NOMO-1 treated with dmso at 0.1 percent for 144 hours (cell line): ENCODE measurements around the gene ATXN7L2.
A peak's percentile ranks its signal among the peaks of the same experiment; 100 is the strongest.

ENCODE experiments used
- DNase-seq: peaks from one replicate; lab custom pipeline; 2025; ENCODE audit not compliant: unreplicated experiment; lab: John Stamatoyannopoulos, UW

The ATXN7L2 gene

DNA sequence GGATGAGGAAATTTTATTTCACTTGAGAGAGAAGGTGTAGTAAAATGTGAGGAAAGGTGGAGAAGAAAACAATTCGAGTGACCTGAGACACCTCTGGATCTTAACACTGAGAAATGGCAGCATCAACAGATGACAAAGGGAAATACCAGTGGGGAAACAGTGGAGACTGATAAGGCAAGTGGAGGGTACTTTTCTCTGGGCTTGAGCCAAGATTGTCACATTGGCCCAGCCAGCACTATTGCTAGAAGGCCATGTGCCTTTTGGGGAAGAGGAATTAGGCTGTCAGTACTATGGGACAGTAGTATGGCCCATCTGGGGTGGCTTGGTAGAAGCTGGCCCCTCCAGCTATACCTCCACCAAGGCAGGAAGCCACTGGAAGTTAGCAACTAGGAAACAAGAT, 9.0 kb upstream of the ATXN7L2 start:
- no peak for DNase-seq

DNA sequence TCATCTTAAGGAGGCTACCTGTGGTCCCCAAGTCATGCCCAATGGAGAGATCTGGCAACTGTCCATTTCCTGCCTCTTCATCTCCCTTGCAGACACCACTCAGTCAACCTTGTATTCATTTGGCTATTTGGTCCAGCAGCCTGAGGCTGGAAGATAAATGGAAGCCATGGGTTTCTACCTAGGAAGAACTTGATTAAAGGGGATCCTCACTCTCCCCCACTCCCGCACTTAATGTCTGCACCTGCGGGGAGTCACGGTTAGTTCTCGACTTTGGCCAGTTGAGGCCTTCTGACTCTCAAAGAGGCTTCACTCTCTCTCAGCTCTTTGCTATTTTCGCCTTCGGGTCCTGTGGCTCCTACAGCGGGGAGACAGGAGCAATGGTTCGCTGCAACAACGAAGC, 8.4 kb upstream of the ATXN7L2 start:
- DNase-seq: no peak

DNA sequence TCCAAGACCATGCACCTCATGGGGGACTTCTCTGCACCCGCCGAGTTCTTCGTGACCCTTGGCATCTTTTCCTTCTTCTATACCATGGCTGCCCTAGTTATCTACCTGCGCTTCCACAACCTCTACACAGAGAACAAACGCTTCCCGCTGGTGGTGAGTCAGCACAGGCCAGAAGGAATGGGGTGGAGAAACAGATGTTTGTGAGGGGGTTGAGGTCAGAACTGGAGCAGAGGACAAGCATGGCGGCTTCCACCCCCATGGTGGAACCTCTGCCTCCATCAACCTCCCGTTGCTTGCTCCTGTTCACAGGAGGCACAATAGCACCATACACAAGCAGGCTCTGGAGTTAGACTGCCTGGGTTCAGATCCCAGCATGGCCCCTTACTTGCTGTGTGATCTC, 6.9 kb upstream of the ATXN7L2 start:
- no peak for DNase-seq

DNA sequence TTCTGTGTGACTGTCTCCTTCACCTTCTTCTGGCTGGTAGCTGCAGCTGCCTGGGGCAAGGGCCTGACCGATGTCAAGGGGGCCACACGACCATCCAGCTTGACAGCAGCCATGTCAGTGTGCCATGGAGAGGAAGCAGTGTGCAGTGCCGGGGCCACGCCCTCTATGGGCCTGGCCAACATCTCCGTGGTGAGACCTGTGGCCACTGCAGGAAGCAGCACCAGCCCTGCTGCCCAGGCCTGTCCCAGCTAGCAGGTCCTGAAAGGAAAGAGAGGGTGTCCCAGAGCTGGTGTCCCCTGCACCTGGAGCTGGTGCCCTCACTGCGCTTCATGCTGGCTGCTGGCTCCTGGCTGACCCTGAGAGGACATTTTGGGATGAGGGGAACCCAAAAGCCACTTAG, 5.9 kb upstream of the ATXN7L2 start:
- DNase-seq: no peak

DNA sequence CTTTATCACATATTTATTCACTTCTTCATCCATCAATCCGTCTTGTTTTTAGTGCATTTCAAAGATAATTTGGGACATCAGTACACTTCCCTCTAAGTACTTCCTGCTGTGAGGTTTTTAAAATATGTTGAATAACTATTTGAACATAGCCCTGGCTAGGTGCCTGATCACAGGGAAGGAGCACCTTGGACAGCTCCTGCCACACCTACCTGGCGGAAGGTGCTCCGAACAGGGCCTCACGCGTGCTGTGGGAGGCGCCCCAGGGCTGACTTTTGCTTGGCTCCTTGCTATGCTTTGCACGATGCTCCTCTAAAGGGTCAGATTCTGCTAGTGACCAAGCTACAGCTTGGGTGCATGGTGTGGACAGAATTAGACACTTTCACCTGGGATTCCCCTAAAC, 4.9 kb upstream of the ATXN7L2 start:
- no peak for DNase-seq

DNA sequence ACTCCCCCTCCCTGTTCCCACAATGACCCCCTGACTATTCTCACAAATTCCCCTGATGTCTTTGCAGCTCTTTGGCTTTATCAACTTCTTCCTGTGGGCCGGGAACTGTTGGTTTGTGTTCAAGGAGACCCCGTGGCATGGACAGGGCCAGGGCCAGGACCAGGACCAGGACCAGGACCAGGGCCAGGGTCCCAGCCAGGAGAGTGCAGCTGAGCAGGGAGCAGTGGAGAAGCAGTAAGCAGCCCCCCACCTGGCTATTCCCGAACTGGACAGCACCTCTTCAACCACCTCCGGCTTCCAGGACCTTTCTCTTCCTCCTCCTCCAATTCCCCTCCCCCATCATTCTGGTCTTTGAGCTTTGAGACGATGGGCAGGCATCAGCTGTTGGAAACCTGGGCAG, 4.4 kb upstream of the ATXN7L2 start:
- no peak for DNase-seq

DNA sequence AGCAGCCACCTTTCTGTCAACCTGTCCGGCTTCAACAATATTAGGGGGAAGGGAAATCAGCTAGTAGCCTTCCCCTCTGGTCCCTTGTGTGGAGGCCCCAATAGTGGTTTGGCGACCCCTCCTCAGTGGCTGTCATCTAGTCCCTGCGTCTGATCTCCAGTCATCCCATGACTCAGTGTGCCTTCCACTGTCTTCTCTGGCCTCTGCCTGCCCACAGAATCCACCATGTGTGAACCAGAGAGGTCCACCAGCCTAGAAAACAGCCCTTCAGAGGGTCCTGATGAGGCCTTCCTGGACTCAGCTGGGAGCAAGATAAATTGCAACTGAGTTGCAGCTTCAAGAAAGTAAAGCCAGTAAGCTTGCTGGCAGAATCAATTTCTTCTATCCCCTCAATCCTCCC, 3.8 kb upstream of the ATXN7L2 start:
- DNase-seq: no peak

DNA sequence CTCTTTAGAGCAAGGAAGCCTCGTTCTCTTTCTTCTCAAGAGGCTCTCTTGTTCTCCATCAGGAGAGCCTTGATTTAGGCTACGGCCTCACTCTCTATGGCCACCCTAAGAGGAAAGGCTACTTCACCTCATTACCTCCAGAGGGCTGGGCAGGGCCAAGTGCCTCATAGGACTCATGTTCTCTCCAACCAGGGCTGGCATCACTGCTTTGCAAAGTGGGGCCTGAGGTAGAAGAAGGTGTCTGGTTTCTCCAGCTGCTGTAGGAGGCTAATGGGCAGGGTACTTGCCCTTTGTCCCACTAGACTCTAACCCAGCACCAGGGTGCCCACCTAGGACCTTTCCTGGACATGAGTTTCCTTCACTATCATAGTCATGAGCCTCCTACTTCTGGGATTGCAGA, 2.1 kb upstream of the ATXN7L2 start:
- no peak for DNase-seq

DNA sequence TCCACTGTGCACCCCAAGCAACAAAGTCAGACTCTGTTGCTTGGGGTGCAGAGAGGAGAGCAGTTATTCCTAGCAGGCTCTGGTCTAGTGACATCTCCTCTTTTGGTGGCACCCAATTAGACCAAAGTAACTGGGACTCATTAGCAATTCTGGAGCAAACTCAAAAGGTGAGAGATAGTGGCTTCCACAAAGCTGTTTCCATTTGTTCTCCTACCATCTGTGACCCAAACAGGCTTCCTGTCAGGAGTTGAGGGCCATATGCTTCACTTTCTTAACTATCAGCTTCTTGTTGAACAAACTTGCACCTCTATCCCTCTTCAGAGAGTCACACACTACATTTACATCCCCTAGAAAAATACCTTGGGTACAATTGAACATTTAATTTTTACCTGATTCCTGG, 1.5 kb upstream of the ATXN7L2 start:
- DNase-seq: no peak

DNA sequence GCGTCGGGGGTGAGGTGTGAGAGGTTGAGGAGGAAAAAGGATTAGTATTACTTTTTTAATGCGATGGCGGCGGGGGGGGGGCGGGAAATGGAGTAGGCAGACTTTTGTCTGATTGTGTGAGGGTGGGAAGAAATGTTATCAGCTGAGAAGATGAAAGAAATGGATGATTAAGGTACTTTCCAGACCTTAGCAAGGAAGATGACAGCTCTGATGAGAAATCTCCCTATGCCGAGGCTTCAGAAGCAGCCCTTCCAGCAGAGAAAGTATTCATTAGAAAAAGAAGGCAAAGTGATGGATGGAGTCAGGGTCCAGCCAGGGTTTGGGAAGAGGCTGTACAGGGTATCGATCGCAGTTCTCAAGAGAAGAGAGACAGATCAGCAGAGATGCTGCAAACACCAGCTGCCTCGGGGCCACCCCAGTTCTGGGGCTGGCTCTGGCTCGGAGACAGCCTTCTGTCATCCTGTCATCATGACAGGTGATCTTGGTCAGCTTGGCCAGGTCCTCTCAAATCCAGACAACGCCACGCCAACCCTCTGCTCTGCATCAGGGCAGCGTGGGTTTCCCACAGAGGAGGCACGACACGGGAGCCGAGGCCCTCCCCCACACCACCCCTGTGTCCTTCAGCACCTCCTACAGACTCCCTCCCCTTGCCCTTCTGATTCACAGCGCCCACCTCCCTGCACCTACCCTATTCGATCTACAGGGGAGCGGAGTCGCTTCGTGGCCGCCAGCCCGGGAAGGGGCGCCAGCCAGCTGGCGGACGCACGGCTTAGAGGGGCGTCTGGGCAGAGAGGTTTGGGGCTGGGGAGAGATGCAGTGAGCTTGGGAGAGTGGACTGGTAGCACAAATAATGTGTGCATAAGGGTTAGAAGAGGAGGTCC, 674 bp upstream of the ATXN7L2 start:
- DNase-seq: no peak

DNA sequence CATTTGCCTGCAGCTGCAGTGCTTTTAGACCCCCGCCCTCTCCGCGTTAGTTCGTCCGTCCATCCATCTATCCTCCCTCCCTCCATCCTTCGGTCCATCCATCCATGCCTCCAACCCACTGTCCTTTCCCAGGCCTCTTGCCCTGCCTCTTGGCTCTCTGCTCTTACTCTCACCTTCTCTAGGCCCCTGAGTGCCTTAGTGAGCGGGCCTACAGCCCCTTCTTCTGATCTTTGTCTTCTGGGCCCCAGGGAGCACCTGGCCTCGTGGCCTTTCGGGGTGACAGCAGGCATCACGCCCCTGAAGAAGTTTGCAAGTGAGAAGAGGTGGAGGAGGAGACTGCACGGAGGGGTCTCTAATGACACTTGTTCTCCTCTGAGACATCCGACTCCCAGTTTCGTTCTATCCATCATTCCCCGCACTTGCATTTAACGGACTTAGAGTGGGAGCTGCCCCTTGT, 842 bp downstream of the ATXN7L2 start:
- DNase-seq: no peak

DNA sequence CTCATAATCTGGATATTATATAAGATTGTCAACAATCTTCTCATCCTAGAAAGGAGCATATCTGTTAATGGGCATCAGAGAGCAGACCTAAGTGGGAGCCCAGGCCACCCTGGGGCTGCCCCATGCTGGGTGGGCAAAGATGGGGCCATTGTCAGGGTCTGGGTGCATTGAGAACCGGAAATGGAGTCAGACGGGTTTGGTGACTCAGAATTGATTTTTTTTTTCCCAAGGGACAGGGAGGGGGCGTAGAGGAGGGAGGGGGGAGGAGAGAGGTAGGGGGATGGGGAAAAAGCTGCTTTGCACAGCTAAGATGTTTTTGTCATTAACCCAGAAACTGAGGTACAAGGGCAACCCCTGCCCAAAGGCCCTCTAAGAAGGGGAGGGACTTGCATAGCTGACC, 1.3 kb downstream of the ATXN7L2 start:
- DNase-seq: no peak

DNA sequence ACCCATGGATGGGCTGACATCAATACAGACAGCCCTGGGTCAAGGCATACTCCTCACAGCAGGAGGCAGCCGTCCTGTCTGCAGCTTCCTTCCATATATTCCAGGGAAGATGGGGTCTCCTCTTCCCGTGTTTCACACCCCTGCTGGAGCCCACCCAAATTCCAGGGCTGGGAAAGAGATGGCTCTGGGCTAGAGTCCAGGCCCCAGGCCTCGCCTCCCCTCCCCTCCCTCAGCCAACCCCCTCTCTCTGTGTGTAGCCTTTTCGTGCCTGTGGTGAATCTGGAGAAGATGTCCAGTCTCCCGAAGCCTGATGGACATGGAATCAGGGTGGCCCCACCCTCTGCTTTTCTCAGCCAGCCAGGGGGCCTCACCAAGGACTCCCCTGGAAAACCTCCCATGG, 3.6 kb downstream of the ATXN7L2 start:
- no peak for DNase-seq

DNA sequence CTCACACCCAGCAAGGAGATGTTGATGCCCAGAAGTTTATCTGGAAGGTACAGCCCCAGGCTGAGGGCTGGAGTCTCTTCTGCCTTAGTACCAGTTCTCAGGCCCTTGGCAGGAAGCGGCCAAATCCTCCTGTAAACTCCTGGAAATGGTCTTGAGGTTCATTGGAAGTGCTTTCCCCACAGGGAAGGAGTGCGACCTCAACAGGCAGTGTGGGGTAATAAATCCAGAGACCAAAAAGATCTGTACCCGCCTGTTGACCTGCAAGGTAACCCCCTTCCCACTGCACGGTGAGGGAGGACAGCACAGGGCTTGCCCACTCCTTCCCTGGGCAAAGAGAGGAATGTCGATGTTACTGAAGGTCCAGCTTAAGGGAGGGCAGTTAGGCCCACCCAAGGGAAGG, 4.5 kb downstream of the ATXN7L2 start:
- DNase-seq: no peak

DNA sequence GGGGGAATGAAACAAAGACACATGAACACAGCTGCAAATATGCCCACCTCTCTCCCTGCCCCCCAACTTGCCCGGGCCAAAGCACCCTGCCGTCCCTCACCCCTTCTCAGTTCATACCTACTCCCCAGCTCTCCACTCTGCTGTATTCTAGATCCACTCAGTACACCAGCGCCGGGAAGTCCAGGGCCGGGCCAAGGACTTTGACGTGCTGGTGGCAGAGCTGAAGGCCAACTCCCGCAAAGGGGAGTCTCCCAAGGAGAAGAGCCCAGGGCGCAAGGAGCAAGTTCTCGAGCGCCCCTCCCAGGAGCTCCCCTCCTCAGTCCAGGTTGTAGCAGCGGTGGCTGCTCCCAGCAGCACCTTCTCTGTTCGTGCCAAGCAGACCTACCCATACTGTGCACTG, 5.0 kb downstream of the ATXN7L2 start:
- no peak for DNase-seq

DNA sequence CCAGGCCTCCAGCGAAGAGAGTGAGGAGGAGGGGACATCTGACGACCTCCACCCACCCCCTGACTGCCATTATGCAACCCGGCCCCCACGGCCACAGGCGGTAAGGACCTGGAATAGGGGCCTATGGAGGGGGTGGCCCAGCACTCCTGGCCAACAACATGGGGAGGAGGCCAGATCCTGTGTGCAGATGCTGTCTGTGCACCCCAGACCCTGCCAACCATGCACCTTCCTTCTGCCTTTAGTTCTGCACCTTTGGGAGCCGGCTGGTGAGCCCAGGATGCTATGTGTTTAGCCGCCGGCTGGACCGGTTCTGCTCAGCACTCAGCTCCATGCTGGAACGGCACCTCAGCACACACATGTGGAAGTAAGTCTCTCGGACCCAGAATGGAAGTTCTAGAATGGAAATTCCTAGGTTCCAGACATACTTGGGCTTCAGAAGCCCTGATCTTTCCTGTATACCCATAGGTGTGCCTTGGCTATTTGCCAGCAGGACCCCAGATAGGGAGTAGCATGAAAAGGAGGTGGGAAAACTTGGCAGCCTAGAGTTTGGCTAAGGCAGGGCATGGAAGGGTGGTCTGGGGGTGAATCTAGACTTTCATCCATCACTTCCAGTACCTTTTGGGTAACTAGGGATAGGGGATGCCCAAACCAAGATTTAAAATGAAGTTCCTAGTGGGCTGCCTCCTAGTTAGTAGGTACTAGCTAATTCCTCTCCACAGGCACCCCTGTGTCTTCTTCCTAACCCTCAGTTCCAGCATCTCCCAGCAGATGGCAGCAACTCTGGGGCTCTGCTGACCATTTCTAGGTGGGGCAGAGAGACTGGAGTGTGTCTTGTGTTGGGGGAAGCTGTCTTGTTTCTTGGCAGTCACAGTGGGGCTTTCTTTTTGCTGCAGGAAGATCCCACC, 6.6 kb downstream of the ATXN7L2 start:
- peak; percentile 46 for DNase-seq

DNA sequence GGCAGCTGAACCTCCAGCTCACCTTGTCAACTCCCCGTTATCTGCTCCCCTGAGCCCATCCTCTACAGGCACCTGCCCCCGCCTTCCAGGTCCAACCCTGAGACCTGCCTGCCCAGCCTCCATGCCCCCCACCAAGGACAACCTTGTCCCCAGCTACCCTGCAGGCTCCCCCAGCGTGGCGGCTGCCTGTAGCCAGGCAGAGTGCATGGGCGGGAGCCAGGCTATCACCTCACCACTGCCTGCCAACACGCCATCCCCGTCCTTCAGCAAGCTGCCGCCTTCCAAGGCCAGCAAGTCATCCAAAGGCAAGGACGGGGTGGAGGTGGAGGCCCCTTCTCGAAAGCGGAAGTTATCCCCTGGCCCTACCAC, 7.2 kb downstream of the ATXN7L2 start:
- DNase-seq: no peak

DNA sequence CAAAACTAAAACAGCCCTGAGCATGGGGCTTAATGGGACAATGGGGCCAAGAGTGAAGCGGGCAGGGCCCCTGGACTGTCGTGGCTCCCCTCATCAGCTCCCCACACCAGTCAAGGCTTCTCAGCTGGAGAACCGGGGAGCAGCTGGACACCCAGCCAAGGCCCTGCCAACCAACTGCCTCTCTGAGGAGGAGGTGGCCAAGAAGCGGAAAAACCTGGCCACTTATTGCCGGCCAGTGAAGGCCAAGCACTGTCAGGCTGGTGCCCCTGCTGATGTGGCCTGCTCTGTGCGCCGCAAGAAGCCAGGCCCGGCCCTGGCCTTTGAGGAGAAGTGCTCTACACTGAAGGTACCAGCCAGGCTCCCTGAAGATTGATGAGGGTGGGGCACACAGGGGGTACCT, 7.7 kb downstream of the ATXN7L2 start:
- no peak for DNase-seq

DNA sequence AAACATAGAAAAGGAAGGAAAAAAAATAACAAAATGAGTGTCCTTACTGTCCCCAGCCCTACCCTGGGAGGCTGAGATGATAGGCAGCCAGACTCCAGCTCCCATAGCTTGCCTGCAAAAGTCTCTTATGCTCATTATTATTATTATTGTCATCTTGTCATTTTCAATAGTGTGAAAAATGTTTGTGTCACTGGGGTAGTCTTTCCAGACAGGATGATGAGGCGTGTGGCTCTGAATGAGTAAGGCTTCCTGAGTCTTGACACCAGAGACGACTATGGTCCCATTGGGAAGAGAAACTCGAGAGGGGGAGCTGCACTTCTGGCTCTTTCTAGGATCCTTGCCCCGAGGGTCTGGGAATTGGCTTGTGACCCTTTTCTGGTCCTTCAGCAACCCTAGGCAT, 9.1 kb downstream of the ATXN7L2 start:
- no peak for DNase-seq

DNA sequence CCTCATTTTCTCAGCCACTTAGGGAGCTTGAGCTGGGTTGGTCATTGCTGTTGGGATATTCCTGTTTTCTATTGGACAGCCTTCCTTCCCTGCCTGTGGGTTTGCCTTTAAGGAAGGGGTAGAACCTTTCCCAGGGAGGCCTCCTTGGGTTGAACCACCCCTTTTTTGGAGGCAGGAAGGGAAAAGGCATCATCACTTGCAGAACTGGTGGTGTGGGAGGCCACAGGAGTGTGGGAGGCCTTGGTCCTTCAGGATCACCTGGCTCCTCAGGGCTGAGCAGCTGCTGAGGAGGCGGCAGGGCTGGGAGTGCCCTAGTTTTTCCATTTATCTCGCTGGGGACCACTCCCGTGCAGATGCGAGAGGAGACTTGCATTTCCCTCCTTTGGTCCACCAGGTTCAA, 9.5 kb downstream of the ATXN7L2 start:
- no peak for DNase-seq

DNA sequence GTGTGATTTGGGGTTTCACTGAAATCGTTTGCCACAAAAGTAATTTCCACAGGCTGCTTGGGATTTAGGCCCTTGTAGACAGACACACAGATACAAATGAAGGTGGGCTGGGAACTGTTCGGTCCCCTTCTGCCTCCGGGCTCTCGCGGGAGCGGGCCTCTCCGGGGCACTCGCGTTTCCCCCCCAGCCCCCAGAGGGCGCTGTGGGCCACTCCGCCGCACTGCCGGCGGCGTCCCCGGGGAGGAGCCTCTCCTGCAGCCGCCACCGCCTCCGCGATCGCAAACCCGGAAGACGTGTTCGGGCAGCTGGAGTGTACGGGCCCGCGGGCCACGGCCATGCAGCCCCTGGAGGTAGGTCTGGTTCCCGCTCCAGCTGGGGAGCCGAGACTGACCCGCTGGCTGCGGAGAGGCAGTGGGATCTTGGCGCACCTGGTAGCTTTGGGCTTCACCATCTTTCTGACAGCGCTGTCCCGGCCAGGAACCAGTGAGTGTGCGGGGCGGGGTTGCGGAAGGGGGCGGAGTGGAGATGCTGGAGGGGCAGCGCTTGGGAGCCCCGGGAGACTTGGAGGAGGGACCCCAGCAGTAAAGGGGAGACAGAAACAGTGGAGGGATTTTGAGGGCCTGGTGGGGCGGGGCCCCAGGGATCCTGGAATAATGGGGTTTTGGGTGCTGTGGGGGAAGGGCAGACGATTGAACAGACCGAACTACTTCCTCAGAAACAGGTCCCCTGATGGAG, 10.3 kb downstream of the ATXN7L2 start, which contains the start of gene CYB561D1:
Gene CYB561D1 (plus strand): TSS at position 290 of the 735 bp plus-strand sequence. CDS start 46 bp downstream, at position 336.
- DNase-seq: peak; percentile 80
